GM21825 (cell line): Measurements from ENCODE around the gene PRR12.
A peak's percentile ranks its signal among the peaks of the same experiment; 100 is the strongest.

Experiments
- ATAC-seq: cut with Tn5 transposase; IDR thresholded peaks from one replicate; pipeline ENCODE4 v1.9.1; 2021; ENCODE audit warnings: mild to moderate bottlenecking, moderate library complexity; ENCODE audit not compliant: unreplicated experiment

PRR12 gene

DNA sequence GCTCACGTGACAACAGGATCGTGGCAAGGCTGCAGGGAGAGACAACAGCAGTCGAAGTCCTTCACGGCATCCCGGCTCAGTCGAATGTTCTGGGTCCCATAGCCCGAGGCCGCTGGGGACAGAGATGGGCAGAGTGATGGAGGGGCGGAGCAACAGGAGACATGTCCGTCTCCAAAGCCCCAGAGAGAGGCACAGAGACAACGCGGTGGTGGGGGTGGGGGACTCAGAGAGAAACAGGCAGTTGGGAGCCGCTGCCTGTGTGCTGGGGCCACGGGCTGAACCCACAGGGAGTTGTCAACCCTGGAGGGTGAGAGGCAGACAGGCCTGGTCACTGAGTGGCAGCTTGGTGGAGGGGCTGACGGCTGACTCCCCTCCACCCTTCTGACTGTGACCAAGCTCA, 31.1 kb upstream of the PRR12 start:
- ATAC-seq: no peak

DNA sequence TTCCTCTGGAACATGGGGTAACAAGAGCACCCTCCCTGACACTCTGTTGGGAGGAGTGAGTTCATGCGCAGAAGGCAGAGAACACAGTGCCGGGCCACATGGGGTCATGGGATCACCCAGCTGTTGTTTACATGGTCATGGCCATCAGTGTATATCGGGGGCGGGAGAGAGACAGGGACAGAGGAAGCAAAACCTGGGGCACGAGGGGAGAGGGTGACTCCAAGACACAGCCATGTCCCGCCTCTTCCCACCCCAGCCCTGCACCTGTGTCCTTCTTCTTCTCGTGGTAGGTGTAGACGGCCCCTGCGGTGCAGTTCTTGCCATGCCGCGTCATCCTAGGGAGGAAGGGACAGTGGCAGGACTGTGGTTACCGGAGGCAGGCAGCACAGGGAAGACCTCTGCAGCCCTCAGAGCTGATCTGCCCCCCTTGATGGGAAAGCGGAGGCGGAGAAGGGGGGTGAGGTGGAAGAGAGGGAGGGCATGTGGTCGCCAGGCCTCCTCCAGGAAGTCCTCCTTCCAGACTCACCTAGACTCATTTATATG, 30.6 kb upstream of the PRR12 start:
- no peak for ATAC-seq

DNA sequence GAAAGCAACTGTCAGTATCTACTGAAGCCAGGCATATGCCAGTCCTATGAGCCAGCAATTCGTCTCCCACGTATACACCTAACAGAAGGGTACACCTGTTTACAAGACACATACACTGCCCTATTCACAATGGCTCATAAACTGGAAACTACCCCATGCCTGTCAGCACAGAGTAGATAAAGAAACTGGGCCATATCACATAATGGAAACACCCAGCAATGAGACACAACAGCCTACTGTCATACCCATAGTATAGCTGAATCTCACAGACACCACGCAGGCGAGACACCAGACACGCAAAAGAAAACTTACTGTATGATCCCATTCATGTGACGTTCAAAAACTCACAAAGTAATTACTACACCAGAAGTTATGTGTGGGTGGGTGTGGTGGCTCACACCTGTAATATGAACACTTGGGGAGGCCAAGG, 26.4 kb upstream of the PRR12 start:
- no peak for ATAC-seq

DNA sequence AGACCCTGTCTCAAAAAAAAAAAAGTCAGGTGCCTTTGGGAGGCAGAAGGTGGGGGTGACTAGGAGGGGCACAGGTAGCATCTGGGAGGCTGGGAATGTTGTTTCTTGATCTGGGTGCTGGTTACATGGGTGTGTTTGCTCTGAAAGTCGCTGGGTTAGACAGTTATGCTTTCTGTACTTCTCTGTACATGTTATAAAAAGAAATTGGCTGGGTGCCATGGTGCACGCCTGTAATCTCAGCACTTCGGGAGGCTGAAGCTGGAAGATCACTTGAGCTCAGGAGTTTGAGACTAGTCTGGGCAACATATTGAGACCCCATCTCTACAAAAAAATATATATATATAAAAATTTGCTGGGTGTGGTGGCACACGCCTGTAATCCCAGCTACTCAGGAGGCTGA, 25.7 kb upstream of the PRR12 start:
- ATAC-seq: no peak

DNA sequence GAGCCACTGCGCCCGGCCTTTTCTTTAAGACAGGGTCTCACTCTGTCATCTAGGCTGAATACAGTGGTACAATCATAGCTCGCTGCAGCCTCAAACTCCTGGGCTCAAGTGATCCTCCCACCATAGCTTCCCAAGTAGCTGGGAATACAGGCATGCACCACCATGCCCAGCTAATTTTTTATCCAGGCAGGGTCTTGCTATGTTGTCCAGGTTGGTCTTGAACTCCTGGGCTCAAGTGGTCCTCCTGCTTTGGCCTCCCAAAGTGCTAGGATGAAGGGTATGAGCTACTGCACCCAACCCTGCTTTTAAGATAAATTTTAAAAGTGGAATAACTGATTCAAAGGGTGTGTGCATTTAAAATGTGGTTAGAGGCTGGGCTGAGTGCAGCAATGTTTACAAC, 24.7 kb upstream of the PRR12 start:
- no peak for ATAC-seq

DNA sequence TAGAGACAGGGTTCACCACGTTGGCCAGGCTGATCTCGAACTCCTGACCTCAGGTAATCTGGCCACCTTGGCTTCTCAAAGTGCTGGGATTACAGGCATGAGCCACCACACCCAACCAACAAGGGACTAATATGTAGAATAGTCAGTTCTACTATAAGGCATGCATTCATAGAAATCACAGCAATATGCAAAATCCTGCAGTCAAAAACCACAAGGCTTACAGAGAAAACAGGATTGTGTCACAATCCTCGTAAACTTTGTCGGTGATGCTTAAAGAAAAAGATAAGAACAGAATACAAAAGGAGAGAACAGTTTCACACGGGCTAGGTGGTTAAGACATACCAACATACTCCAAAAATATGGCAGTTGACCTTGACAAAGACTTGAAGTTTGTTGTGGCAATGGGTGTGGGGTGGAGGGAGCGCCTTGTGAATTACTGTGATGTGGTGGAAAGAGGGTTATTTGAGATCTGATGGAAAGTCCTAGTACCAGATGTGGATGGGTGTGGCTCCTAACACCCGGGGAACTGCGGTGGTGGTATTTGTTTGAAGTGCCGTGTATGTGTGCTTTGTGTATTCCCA, 23.0 kb upstream of the PRR12 start:
- ATAC-seq: no peak

DNA sequence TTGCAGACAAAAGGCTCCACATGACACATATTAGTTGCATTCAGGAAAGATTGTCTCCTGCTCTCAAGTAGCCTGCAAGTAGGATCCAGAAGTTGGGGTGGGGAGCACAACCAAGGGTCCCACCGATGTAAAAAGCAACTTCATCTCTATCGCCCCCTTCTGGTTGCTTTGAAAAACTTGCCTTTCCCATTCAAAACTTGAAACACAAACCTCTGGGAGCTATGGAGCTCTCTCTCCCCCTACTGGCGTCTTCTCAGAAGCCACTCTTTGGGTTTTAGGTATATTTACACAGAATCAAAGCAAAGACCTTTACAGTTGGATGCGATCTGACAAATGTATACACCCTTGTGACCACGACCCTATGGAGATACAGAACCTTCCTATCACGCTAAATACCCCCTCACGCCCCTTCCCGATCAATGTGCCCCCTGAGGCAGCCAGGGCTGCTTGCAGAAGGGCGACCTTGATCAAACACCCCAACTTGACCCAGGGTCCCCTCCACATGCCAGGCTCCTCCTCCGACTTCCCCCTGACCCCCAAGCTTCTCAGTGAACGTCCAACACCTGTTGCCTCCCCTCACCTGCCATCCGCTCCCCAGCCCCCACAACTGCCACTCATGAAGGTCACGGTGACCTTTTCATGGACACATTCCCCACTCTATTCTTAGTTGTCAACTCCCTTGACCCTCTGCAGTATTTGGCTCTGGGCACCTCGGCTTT, 20.7 kb upstream of the PRR12 start:
- ATAC-seq: no peak

DNA sequence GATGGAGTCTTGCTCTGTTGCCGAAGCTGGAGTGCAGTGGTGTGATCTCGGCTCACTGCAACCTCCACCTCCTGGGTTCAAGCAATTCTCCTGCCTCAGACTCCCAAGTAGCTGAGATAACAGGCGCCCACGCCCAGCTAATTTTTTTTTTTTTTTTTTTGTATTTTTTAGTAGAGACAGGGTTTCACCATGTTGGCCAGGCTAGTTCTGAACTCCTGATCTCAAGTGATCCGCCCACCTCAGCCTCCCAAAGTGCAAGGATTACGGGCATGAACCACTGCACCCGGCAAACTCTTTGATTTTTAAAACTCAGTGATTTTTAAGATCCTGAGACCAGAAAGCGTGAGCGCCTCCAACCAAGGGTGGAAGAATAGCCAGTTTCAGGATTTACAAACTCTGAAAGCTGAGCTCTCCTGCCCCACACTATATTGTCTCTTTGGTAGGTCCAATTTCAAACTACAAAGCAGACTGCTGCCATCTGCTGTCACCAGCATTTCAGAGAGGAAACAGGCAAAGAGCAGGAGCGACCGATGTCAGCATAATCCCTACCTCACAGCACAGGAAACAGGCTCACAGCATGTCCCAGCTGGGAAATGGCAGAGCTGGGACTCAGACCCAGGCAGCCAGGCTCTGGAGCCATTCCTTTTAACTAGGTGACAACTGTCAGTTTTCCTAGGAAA, 19.8 kb upstream of the PRR12 start:
- no peak for ATAC-seq

DNA sequence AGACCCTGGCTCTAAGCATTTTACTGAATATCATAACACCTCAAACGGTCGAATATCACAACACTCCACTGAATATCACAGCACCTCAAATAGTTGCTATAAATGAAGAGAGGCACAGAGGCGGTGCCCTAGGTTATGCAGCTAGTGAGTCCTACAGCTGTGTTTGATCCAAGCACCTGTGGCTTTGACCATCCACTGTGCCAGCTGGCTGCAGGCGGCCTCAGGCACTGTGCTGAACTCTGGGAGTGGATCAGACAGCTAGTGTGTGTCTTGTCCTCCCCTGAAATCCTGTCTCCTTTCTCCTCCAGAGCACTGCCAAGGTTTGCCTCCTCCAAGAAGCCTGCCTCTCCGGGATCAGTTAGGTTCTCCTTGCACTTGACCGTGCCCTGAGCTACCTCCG, 18.0 kb upstream of the PRR12 start:
- ATAC-seq: no peak

DNA sequence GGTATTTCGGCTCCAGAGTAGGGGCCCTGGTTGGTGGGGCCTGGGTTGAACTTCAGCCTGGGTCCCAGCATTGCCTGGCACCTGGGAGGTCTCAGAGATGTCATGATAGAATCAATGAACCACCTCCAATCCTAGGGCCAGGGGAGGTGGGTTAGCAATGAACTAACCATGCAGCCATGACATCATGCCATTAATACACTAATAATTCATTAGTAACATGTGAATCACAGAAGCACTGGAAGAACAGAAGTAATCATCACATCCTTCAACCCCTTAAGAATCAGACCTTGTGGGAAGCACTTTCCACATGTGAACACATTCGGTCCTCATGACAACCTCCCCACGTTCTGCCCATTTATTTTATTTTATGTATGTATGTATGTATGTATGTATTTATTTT, 17.6 kb upstream of the PRR12 start:
- no peak for ATAC-seq

DNA sequence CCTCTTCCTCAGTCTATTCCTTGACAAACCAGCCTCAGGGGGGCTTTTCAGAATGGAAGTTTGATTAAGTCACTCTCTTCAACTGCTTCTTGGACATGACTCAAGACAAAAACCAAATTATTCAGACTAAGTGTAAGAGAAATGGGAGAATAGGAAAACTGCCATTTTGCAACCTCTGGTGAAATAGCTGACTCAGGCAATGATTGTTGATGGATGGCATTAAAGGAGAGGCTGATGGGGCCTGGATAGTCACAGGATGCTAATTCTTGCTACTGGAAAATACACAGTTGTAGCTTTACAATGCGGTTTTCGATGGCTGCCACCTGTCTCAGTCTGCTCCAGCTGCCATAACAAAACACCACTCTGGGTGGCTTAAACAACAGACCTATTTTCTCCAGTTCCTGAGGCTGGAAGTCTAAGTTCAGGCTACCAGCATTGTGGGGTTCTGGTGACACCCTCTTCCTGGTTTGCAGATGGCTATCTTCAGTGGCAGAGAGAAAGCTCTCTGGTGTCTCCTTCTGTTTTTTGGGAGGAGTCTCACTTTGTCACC, 16.7 kb upstream of the PRR12 start:
- ATAC-seq: no peak

DNA sequence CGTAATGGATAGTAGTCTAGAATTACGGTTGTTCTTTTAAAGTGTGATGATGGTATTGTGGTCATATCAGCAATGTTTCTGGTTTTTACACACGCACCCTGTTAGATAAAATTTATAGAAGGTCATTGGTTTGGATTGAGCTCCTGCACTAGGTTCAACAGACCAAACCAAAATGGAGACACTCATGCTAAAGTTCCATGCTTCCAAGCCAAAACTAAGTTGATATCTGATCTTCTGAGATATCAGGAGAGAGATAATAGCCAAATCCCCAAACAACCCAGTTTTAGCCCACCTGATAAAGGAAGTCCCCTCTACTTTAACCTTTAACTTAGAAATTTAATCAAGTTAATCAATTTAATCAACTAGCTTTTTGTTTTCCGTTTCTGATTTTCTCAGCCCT, 11.8 kb upstream of the PRR12 start:
- no peak for ATAC-seq

DNA sequence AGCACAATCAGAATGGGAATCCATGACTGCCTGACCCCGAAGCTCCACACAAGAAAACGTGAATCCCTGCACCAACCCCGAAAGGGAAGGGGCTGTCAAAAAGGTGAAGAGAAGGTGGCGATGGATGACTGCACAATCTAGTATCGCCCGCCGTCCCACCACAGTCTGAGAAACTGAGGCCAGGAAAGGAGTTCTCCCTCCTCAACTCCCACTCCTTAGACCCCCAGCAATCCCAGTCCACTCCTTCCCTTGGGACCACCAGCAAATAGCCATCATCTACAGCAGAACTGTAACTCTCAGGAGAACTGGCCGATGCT, 11.1 kb upstream of the PRR12 start:
- ATAC-seq: no peak

DNA sequence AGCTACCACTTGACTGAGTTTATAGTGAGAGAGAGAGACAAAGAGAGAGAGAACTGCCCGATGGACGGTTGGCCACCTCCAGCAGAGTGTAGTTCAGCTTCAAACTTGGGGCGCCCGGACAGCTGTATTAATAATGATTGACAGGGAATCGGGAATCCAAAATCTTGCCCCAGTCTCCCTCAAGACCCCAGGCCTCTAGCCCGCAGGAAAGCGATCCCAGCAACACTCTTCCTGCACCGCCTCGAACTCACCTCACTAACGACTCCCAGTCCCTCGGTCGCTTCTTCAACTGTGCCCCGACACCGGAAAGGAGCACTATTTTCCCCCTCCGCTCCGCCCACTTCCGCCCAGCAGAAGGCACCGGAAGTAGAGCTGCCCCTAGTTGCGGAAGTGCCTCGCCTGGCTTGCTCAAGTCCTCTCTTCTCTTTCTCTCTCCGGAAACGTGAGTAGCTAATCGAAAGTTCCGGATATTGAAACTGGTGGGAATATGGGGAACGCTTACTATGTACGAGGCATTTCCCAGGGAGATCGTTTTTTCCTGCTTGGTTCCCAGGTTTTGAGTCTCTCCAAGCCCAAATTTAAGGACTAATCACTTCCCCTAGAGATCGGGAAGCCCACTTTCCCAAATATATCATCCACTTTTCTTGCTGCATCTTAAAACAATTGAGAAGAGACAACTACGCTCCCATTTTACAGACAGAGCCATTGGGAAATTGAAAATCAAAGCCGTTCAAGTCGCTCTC, 10.5 kb upstream of the PRR12 start, which contains the start of gene NOSIP:
Gene NOSIP, minus strand, starts transcription at position 293 of the 743 bp plus-strand sequence. CDS start 19,865 bp downstream, outside the sequence.
- peak; percentile 79 for ATAC-seq

DNA sequence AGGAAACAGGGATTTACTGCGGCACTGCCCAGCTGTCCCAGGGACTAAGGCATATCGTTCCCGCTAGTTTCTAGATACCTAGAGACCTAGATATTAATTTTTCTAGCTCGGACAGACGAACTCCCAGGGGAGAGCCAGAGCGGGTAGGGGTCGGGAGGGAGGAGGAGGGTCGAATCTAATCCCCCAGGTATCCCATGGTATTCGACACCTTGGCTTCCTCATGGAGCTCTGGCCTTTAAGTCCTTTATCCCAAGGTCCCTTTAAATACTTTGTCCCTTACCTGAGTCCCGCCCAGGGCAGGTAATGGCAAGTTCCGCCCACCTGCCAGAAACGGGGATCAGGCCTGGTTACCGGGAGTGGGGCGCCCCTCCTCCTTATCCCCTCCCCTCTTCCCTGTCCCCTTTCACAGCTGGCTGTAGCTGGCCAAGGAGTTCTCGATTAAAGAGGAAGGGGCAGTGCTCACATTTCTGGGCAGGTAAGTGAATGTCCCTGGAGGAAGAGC, 9.9 kb upstream of the PRR12 start, which contains the start of gene PRRG2:
Gene PRRG2, plus strand, starts transcription at position 310 of the 502 bp plus-strand sequence. CDS start 1,904 bp downstream, outside the sequence.
- ATAC-seq: no peak

DNA sequence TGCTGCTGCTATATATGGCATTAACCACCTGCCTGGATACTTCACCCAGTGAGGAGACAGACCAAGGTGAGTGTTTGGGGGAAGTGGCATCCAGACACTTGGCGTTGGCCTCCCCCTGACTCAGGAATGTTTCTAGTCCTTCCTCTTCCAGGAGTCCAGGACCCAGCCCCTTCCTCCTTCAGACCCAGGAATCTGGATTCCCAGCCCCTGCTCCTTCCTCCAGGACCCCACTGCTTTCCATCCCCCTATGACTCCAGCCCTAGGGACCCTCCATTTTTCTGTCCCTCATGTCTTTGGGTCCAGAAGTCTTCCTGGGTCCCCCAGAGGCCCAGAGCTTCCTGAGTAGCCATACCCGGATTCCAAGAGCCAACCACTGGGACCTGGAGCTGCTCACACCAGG, 7.7 kb upstream of the PRR12 start:
- no peak for ATAC-seq

DNA sequence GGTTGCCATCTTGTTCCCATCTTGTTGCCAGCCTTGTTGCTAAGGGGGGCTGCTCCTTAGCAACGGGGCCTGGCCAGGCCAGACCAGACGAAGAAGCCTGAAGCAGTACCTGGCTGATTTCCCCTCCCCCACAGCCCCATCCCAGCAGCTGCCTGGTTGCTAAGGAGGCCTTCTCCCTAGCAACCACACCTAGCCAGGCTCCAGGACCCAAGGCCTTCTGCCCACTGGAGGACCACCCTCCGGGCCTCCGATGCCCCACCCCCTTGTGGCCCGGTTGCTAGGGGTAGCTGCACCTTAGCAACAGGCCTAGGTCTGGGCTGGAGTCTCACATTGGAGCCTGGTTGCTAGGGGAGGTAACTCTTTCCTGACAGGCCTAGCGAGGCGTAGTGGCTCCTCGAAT, 6.0 kb upstream of the PRR12 start:
- no peak for ATAC-seq

DNA sequence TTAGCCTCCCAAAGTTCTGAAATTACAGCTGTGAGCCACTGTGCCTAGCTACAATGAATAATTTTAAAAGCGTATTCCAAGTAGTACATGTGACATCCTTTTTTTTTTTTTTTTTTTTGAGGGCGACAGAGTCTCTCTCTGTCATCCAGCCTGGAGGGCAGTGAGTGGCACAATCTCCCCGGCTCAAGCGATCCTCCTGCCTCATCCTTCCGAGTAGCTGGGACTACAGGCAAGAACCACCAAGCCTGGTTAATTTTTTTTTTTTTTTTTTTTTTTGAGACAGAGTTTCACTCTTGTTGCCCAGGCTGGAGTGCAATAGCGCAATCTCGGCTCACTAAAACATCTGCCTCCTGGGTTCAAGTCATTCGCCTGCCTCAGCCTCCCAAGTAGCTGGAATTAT, 3.8 kb upstream of the PRR12 start:
- ATAC-seq: no peak

DNA sequence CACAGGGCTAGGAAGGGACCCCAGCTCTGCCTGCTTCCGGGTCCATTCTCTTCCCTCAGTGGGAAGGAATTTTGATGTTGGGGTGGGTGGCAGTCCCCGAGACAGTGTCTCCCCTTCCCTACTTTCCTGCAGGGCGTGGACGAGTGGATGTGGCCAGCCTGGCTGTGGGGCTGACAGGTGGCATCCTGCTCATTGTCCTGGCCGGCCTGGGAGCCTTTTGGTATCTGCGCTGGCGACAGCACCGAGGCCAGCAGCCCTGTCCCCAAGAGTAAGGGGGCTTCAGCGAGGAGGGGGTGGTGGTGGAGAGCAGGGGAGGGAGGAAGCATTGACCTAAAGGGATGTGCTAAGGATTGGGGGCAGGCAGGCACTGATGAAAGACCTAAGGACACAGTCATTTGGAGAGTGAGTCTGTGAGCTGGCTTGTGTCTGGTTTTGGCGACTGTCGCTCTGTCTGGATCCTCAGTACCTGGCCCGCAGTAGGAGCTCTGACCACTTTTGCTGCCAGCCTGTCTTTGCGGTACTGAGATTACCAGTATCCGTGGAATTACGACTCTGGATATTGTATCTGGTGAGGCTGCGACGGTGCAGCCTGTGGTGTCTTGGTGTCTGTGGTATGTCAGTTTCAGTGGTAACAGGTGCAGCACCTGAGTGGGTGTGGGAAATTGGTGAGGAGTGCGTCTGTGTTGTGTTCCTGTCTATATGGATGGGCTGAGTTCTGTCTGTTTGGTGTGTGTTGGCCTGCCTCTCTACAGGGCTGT, 2.4 kb upstream of the PRR12 start:
- ATAC-seq: no peak

DNA sequence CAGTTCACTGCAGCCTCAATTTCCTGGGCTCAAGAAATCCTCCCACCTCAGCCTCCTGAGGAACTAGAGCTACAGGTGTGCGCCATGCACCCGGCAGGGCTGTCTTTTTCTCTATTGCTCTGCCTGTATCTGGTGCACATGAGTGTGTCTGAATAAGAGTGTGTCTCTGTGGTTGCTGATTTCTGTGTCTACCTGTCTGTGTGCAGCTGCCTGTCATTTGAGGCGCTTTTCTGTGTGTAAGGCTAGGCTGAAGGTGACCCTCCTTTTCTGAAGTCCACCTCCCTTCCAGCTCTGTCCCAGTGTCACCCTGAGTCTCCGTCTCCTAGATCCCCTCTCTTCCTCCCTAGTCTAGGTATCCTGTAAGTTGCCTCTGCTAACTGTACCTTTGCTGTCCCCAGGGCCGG, 1.5 kb upstream of the PRR12 start:
- ATAC-seq: no peak
